CD4-positive, alpha-beta T cell (primary cell): ENCODE measurements around the gene TAMM41. TPM values are rescaled to one million over a fixed set of nuclear protein-coding genes. Genes with fewer than 3 reads are reported as not detected.
A peak's percentile ranks its signal among the peaks of the same experiment; 100 is the strongest.

Experiments
- ATAC-seq: fragments of 200-7000 bp; cut with Tn5 transposase; one replicate; pipeline ENCODE4 v1.10.0; 2022; ENCODE audit warnings: mild to moderate bottlenecking; ENCODE audit not compliant: poor library complexity
- CTCF ChIA-PET: fragments of 350-600 bp; sonication (Branson Sonifier 250); formaldehyde crosslinking; loops from one replicate; lab custom pipeline; 2021; ENCODE audit warnings: antibody characterized with exemption, inconsistent platforms; lab: Charles Lee
- POLR2A ChIA-PET: fragments of 350-600 bp; sonication (Branson Sonifier 250); formaldehyde crosslinking; loops from one replicate; lab custom pipeline; 2021; ENCODE audit warnings: antibody characterized with exemption, inconsistent platforms; lab: Charles Lee
- DNase-seq, 14 experiments: peaks; one replicate each; pipeline ENCODE4 v3.0.0-alpha.2; 2013 to 2020; ENCODE audit warnings: mixed read lengths in 2 of 14
- H3K27ac ChIP-seq, 2 donors: one replicate each; pipeline versions ENCODE4 v1.5.1 to v1.7.0; 2013; ENCODE audit warnings: low read length in 2 of 2, low read depth in 1 of 2, mild to moderate bottlenecking in 1 of 2
- H3K27me3 ChIP-seq, 2 experiments: 1 replicate in 1 of 2; 2 replicates in 1 of 2; pipeline versions ENCODE4 v1.6.1 to v1.7.0; 2013; ENCODE audit warnings: low read length in 2 of 2, control low read depth in 1 of 2, mild to moderate bottlenecking in 1 of 2, moderate library complexity in 1 of 2; ENCODE audit not compliant: insufficient read depth in 2 of 2, control insufficient read depth in 1 of 2
- H3K36me3 ChIP-seq: one replicate; pipeline ENCODE4 v1.6.1; 2013; ENCODE audit warnings: low read length, control low read depth; ENCODE audit not compliant: insufficient read depth
- H3K4me1 ChIP-seq: one replicate; pipeline ENCODE4 v1.6.1; 2013; ENCODE audit warnings: low read length, control low read depth; ENCODE audit not compliant: insufficient read depth
- H3K4me3 ChIP-seq: one replicate; pipeline ENCODE4 v1.5.1; 2013; ENCODE audit warnings: mild to moderate bottlenecking, low read length, moderate library complexity
- H3K9me3 ChIP-seq, 2 experiments: 1 replicate in 1 of 2; 2 replicates in 1 of 2; pipeline versions ENCODE4 v1.6.1 to v1.7.0; 2013; ENCODE audit warnings: low read length in 2 of 2, mild to moderate bottlenecking in 2 of 2, control low read depth in 1 of 2, moderate library complexity in 1 of 2; ENCODE audit not compliant: control insufficient read depth in 1 of 2, insufficient read depth in 1 of 2
- H3K27ac Mint-ChIP-seq: one replicate; pipeline ENCODE4 v1.8.0; 2020; ENCODE audit warnings: mixed read lengths
- H3K27me3 Mint-ChIP-seq: one replicate; pipeline ENCODE4 v1.8.0; 2021; ENCODE audit warnings: mixed read lengths
- H3K36me3 Mint-ChIP-seq: one replicate; pipeline ENCODE4 v1.8.0; 2021; ENCODE audit warnings: low read depth, mixed read lengths
- H3K4me1 Mint-ChIP-seq: one replicate; pipeline ENCODE4 v1.8.0; 2021; ENCODE audit warnings: low read depth, mixed read lengths
- H3K4me3 Mint-ChIP-seq: one replicate; pipeline ENCODE4 v1.8.0; 2020; ENCODE audit warnings: mild to moderate bottlenecking, mixed read lengths
- H3K9me3 Mint-ChIP-seq: one replicate; pipeline ENCODE4 v1.8.0; 2020; ENCODE audit warnings: mixed read lengths
- CTCF ChIP-seq: fragments of 200-600 bp; IDR thresholded peaks from one replicate; pipeline ENCODE4 v1.8.0; 2022; ENCODE audit warnings: antibody characterized with exemption, mild to moderate bottlenecking
- intact Hi-C, 2 experiments: fragments of 100-400 bp; cut with DNase I in 1 of 2; cut with micrococcal nuclease in 1 of 2; formaldehyde crosslinking; loops; one replicate each; pipeline versions ENCODE4 v1.15.1 to v1.9.0; 2023 to 2025; cut with DNase I, micrococcal nuclease
- total RNA-seq, 174 experiments: library from RNA in 2 of 174; stranded (reverse) in 2 of 174; gene quantifications; one replicate each; pipeline ENCODE4 v1.2.3 and lab custom pipeline; 2021 to 2026

TAMM41 gene
- total RNA-seq, 2 experiments from 2014 or later = 19.7 to 22.0 TPM

DNA sequence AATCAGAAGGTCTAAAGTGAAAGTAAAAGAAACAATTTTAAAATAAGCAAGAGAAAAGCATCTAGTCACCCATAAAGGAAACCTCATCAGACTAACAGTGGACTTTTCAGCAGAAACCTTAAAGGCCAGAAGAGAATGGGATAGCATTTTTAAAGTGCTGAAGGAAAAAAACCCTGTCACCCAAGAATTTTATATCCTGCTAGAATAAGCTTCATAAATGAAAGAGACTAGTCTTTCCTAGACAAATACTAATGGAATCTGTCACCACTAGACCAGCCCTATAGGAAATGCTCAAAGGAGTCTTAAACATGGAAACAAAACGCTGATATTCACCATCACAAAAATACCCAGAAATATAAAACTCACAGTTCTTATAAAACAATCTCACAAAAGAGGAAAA, 46.9 kb downstream of the TAMM41 start:
- Mint-ChIP-seq H3K27ac (no peak overlapping the region), H3K4me3 (no peak overlapping the region), H3K4me1 (peaks cover 21% of the 10 kb centered on the region), H3K9me3 (peaks cover 2% of the 10 kb centered on the region), H3K36me3 (peaks cover 96% of the 10 kb centered on the region), H3K27me3 (no peaks in the 10 kb centered on the region)
- Histone ChIP-seq H3K4me3 (no peak overlapping the region), H3K36me3 (peaks cover 65% of the 10 kb centered on the region), H3K27ac (no peak overlapping the region), H3K4me1 (no peaks in the 10 kb centered on the region), H3K27me3 (no peaks in the 10 kb centered on the region), H3K9me3 (no peaks in the 10 kb centered on the region)
- ChIA-PET POLR2A (no interaction called here), CTCF (interaction anchor here (1.3 kb wide), 1 partner anchor 421 kb away, joined by 3 read pairs; no protein-coding TSS in a partner anchor)
- no peak for TF ChIP-seq CTCF
- no peak for ATAC-seq
- peak in 1 of 14 experiments; percentile 2 for DNase-seq
- intact Hi-C loops = loop anchor here (5.0 to 10.0 kb wide), 2 partner anchors 75 to 82 kb away; no protein-coding TSS in a partner anchor

- Histone ChIP-seq H3K27ac (no peak overlapping the region), H3K9me3 (no peaks in the 10 kb centered on the region), H3K4me3 (no peak overlapping the region), H3K36me3 (peaks cover 83% of the 10 kb centered on the region), H3K4me1 (no peaks in the 10 kb centered on the region), H3K27me3 (no peaks in the 10 kb centered on the region)
- no peak for TF ChIP-seq CTCF
- ChIA-PET CTCF (no interaction called here), POLR2A (no interaction called here)
- Mint-ChIP-seq H3K36me3 (peaks cover 98% of the 10 kb centered on the region), H3K9me3 (no peaks in the 10 kb centered on the region), H3K27me3 (no peaks in the 10 kb centered on the region), H3K4me1 (peaks cover 32% of the 10 kb centered on the region), H3K27ac (no peak overlapping the region), H3K4me3 (no peak overlapping the region)
- DNase-seq (no peak), ATAC-seq (no peak)
- intact Hi-C loops = no loop called here
Observed at GRCh38 chr3:11794927-11795326, 51.8 kb downstream of the TAMM41 start.

GRCh38 chr3:11791339-11792200, 55.1 kb downstream of the TAMM41 start:
- POLR2A ChIA-PET = interaction anchor here (0.6 to 2.2 kb wide), 3 partner anchors 21 to 1543 kb away, joined by 3 to 5 read pairs (median 4); partner anchors contain the start of gene TATDN2
- intact Hi-C loops = no loop called here
- Mint-ChIP-seq H3K9me3 (peaks cover 4% of the 10 kb centered on the region), H3K27me3 (no peaks in the 10 kb centered on the region), H3K4me3 (no peak overlapping the region), H3K27ac (no peak overlapping the region), H3K4me1 (peaks cover 26% of the 10 kb centered on the region), H3K36me3 (peaks cover 98% of the 10 kb centered on the region)
- Histone ChIP-seq H3K27ac (no peak overlapping the region), H3K9me3 (peaks cover 0 to 4% of the 10 kb centered on the region in 2 experiments), H3K27me3 (no peaks in the 10 kb centered on the region), H3K36me3 (peaks cover 91% of the 10 kb centered on the region), H3K4me3 (no peak overlapping the region), H3K4me1 (no peaks in the 10 kb centered on the region)
- DNase-seq = no peak
- TF ChIP-seq CTCF = no peak
- ATAC-seq = no peak
- CTCF ChIA-PET = no interaction called here
